Measurements from ENCODE around the gene ZNF444. TPM values are rescaled to one million over a fixed set of nuclear protein-coding genes. Genes with fewer than 3 reads are reported as not detected.
"Not testable (repeated sequence)": the region's sequence is repeated elsewhere in the genome, so short reads cannot be mapped to it uniquely, and the experiment has no call there.

The ZNF444 gene
- total and polyA plus RNA-seq, 12 donors = 7.2 to 66.3 (median 35.8) TPM

- intact Hi-C loops (cut with DNase I) = loop anchor here (5.0 kb wide), 2 partner anchors 87 to 97 kb away; no protein-coding TSS in a partner anchor
- H3K36me3 ChIP-seq (replicated peaks in 1 of 2) = no peaks in the 10 kb centered on the region
- H3K4me1 ChIP-seq (replicated peaks in 1 of 2) = peaks cover 0 to 4% of the 10 kb centered on the region in 2 donors
- TF ChIP-seq CTCF (IDR thresholded peaks at IDR 0.05) (no peak), POLR2A (IDR thresholded peaks at IDR 0.05) (no peak)
- H3K27ac ChIP-seq = no peak overlapping the region
- no peaks in the 10 kb centered on the region for H3K27me3 ChIP-seq
- WGBS, 4 donors = 18 to 28% (median 21%) methylated on average over 9 of the region's 9 CpGs
- no peak for DNase-seq
- H3K9me3 ChIP-seq (replicated peaks in 1 of 3) = no peaks in the 10 kb centered on the region
- no peak overlapping the region for H3K4me3 ChIP-seq
Observed at GRCh38 chr19:56174086-56174485, 33.0 kb downstream of the ZNF444 start.

GRCh38 chr19:56174550-56174949 is 33.5 kb downstream of the ZNF444 start:
- H3K4me1 ChIP-seq (replicated peaks in 1 of 2) = peaks cover 0 to 4% of the 10 kb centered on the region in 2 donors
- WGBS, 4 donors = 23 to 48% (median 31%) methylated on average over 6 to 11 of the region's 11 CpGs
- no peak overlapping the region for H3K4me3 ChIP-seq
- TF ChIP-seq CTCF (IDR thresholded peaks at IDR 0.05) (no peak), POLR2A (IDR thresholded peaks at IDR 0.05) (no peak)
- intact Hi-C loops (cut with DNase I) = loop anchor here (5.0 kb wide), 2 partner anchors 87 to 97 kb away; no protein-coding TSS in a partner anchor
- H3K27me3 ChIP-seq = no peaks in the 10 kb centered on the region
- no peaks in the 10 kb centered on the region for H3K36me3 ChIP-seq (replicated peaks in 1 of 2)
- peak in 5 of 7 donors; percentile 38 to 66 (median 56) for DNase-seq
- H3K9me3 ChIP-seq (replicated peaks in 1 of 3) = no peaks in the 10 kb centered on the region
- no peak overlapping the region for H3K27ac ChIP-seq

GRCh38 chr19:56175861-56176307 is 34.8 kb downstream of the ZNF444 start, which contains the start of gene GALP:
GALP (plus strand) TSS chr19:56176008; CDS start chr19:56177109, 1,101 bp downstream.
- H3K4me3 ChIP-seq; DNase-seq; H3K27ac ChIP-seq; H3K4me1 ChIP-seq (replicated peaks in 1 of 2); H3K27me3 ChIP-seq; H3K9me3 ChIP-seq (replicated peaks in 1 of 3); H3K36me3 ChIP-seq (replicated peaks in 1 of 2); intact Hi-C loops (cut with DNase I): not testable (repeated sequence)
- 27 to 73% (median 49%) methylated on average over 6 to 15 of the region's 15 CpGs for WGBS, 4 donors

GRCh38 chr19:56176310-56176709 is 35.2 kb downstream of the ZNF444 start:
- intact Hi-C loops (cut with DNase I); H3K36me3 ChIP-seq (replicated peaks in 1 of 2); H3K4me3 ChIP-seq; H3K9me3 ChIP-seq (replicated peaks in 1 of 3); H3K4me1 ChIP-seq (replicated peaks in 1 of 2); H3K27ac ChIP-seq; H3K27me3 ChIP-seq; DNase-seq: not testable (repeated sequence)
- 73 to 83% methylated on average over 7 to 9 of the region's 11 CpGs; no CpG with 5 or more reads in 2 of the 4 donors for WGBS, 4 donors

- H3K27ac ChIP-seq = no peak overlapping the region
- H3K4me1 ChIP-seq (replicated peaks in 1 of 2) = no peaks in the 10 kb centered on the region
- intact Hi-C loops (cut with DNase I) = no loop called here
- DNase-seq = no peak
- H3K36me3 ChIP-seq (replicated peaks in 1 of 2) = no peaks in the 10 kb centered on the region
- H3K27me3 ChIP-seq = no peaks in the 10 kb centered on the region
- no peak for TF ChIP-seq POLR2A (IDR thresholded peaks at IDR 0.05)
- TF ChIP-seq CTCF (IDR thresholded peaks at IDR 0.05) = no peak
- no peak overlapping the region for H3K4me3 ChIP-seq
- no peaks in the 10 kb centered on the region for H3K9me3 ChIP-seq (replicated peaks in 1 of 3)
- 78 to 83% (median 79%) methylated on average over 18 of the region's 18 CpGs for WGBS, 4 donors
Observed at GRCh38 chr19:56176881-56177280, 35.8 kb downstream of the ZNF444 start.
